Measurements from ENCODE around the gene TMA7B. TPM values are rescaled to one million over a fixed set of nuclear protein-coding genes. Genes with fewer than 3 reads are reported as not detected.

Gene TMA7B
- not detected in 2 replicates for total RNA-seq

DNA sequence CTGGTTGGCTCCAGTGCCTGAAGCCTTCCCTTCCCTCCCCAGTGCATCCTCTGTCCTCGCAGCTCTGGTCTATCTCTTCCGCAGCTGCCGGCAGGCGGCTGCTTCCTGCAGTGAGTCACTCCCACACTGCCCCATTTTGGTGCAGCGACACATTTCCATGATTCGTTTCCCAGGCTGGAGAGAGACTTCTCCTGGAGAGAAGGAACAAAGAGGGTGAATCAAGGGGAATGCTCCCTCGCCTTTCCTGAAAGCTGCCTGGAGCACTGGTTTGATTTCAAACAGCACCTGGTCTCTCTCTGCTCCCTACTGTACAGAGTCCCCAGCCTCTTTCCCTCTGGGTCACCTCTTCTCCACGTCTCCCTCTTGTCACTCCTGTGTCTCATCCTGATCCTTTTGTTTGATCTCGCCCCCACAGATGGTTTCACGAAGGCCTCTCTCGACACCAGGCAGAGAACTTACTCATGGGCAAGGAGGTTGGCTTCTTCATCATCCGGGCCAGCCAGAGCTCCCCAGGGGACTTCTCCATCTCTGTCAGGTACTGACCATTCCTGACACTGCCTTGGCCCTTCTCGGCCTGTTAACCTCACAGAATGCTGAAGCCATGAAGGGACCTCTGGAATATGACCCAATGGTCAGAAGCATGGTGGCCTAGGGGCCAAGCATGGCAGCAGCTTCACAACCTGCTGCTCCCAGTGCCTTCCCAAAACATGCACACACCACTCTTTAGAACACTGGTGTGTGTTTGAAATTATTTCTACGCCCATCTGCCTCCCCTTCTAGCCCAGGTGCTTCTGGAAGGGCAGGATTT lies at the start of gene TMA7B:
TSS of gene TMA7B (plus strand) at position 758 of the 808 bp plus-strand sequence. CDS start 3,978 bp downstream, outside the sequence.
- peak; percentile 66 to 87 for DNase-seq (ENCODE audit: low read depth in 2 of 2)

DNA sequence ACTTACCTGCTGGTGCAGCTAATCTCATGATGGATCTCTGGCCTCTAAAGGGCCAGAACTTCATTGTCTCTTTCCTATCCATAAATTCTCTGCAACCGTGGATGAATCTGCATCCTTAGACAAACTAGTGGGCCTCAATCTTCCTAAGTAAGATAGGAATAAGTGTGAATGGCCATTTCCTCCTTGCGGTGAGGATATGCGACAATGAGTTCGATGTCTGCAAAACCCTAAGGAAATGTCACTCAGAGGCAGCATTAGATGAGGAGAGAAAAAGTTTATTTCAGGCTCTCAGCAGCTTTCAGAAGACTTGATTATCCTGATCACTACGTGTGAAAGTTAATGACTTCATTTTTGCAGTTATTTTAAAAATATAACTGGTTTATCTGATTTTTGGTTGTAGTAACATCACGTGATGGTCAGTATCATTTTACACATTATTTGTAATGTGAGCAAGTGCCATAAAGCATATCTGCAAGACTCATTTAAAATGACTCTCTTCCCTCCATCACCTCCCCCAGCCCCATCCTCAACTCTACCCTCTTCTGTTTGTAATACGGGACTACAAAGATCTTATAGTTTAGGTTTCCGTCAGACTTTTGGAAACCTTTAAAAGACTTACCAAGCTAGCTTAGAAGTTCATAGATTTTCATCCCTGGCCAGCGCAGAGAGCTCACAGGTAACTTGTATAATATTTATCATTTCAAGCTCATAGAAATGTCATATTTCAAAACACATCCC lies 49.2 kb upstream of the TMA7B start:
- no peak for DNase-seq (ENCODE audit: low read depth in 2 of 2)

GRCh38 chr22:39913321-39913720 lies 46.9 kb upstream of the TMA7B start:
- no peak for DNase-seq (ENCODE audit: low read depth in 2 of 2)

GRCh38 chr22:39913886-39914285 lies 46.3 kb upstream of the TMA7B start:
- DNase-seq (ENCODE audit: low read depth in 2 of 2), result no peak

DNA sequence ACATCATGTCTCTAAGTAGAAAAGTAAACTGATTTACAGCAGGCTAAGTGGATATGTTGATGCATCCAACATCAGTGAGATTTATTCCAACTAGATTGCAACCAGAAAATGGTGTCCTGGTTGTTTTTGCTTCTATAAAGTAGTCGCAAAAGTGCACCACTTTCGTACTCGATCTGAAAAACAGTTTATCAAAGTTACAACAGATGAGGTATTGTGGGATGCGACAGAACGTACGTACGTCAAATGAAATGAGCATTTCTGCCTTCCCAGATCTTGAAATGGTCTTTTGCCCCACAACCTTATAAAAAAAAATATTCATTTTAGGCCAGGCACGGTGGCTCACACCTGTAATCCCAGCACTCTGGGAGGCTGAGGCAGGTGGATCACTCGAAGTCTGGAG lies 45.6 kb upstream of the TMA7B start:
- no peak for DNase-seq (ENCODE audit: low read depth in 2 of 2)

GRCh38 chr22:39915295-39915726 lies 44.9 kb upstream of the TMA7B start:
- no peak for DNase-seq (ENCODE audit: low read depth in 2 of 2)

GRCh38 chr22:39916496-39916895 lies 43.7 kb upstream of the TMA7B start:
- no peak for DNase-seq (ENCODE audit: low read depth in 2 of 2)

DNA sequence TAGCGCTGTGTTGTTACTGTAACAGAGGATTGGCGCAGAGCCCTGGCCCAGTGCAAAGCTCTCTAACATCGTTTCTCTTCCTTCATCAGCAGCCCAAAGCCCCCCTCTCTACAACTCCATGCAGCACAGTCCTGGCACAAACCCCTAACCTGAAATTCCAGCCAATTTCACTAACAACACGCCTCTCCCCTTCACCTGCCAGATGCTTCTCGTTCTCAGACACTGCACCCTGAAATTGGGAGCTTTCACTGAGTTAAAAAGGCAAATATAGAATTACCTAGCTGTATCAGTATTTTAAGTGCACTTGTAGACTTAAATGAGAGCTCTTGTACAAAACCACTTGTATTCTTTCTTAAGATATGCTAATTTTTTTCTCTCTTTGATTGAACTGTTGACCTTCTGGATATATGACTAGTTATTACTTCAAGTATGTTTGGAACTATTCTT lies 43.0 kb upstream of the TMA7B start:
- DNase-seq (ENCODE audit: low read depth in 2 of 2), result no peak

DNA sequence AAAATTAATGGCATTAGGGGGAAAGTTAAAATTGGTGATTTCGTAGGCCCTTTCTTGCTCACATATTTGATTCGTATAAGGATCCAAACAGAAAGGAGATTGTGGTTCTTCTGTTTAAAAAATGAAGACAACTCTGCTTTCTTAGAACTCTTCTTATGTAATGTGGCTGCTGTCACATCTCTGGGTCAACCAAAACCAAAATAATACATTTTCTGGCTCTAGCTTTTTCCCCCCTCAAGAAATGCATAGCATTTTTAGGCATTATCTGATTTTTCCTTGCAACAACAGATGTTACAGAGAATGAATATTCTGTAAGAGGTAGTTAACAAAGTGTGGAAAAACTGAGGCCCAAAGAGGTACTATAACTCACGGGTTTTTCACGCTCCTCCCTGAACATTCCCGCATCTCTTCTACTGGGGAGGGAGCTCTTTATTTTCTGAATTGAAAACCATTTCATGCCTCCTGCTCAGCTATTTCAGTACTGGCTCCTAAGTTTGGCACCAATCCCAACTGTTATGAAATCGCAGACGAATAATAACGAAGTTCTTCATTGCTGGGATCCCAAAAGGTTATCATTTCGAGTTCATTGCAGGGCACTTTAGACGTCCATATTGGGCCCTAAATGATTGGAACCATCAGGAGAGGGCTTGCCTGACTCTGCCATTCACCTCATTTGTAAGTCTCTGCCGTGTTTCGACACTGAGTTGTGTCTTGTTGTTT lies 42.3 kb upstream of the TMA7B start:
- no peak for DNase-seq (ENCODE audit: low read depth in 2 of 2)

DNA sequence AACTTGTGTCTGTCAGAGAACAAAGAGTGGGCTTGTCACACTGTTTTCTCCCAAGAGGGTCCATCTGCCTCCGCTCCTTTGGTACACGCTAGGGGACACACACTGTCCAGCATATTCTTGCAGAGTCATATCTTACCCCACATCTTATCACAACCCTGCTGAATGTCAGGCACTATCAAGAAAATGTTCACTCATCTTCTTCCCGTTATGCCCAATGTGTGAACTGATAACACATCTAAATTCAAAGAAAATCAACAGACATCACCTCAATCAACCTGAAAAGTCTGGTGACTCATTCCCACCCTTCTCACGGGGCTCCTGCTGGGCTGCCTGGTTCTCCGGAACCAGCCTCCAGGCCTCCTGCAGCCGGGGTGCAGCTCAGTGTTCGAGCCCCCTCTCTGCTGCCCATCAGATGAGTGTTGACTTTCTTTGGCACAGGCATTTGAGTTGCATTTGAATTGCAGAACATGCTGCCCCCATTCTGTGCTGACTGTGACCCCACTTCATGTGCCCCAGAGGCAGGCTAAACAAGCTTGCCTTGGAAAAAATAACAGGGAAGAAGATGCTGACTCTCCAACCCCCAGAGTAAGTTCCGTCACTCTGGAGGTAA lies 40.0 kb upstream of the TMA7B start:
- no peak for DNase-seq (ENCODE audit: low read depth in 2 of 2)

GRCh38 chr22:39923696-39924095 lies 36.5 kb upstream of the TMA7B start:
- DNase-seq (ENCODE audit: low read depth in 2 of 2), result no peak

- DNase-seq (ENCODE audit: low read depth in 2 of 2), result no peak
Observed at GRCh38 chr22:39924286-39924685, 35.9 kb upstream of the TMA7B start.

- DNase-seq (ENCODE audit: low read depth in 2 of 2), result no peak
Observed at GRCh38 chr22:39925273-39925672, 34.9 kb upstream of the TMA7B start.

DNA sequence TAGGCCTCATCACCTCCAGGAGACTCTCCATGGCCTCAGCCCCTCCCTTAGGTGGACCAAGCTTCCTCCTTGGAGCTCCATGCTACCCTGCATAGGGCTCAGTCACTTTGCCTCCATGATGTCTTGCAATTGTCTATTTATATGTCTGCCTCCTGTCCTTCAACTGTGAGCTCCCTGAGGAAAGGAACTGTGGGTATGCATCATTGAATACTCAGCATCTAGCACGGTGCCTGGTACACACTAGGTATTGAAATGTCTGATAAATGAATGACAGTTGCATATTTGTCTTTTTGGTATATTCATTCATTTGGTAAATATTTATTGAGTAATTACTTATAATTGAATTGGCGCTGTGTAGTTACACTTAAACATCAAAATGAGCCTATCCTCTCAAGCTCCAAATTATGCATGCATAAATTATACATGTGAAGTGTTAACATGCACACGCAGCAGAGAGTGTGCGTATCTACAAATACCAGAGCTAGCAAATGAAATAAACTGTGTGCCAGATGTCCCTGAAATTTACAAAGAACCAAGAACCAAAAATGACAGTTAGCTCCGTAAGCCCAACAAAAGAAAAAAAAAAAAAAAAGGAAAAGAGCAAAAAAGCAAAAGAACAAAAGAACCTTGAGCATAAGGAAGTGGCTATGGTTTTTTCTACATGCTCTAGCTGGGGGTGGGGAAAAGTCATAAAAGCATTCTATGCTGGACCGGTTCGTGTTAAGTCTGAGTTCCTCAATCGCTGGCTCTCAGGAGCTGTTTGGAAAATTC lies 34.1 kb upstream of the TMA7B start:
- DNase-seq (ENCODE audit: low read depth in 2 of 2), result no peak

GRCh38 chr22:39926753-39927152 lies 33.4 kb upstream of the TMA7B start:
- no peak for DNase-seq (ENCODE audit: low read depth in 2 of 2)

DNA sequence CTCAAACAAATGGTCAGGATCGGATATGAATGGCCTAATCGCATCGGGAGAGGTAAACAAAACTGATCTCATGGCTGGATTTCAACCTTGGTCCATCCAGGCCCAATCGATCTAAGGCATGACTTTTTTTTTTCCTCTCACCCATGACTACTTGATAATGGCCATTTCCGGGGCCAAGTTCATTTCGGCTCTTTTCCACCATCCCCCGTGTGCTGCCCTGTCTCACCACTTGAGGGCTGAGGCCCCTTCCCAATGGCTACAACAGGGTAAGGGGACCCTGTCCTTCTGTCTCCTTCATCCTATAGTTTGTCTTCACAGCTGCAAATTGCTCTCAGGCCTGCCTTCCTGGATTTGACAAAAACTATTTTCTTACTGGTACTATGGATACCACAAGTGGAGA lies 32.7 kb upstream of the TMA7B start:
- no peak for DNase-seq (ENCODE audit: low read depth in 2 of 2)

GRCh38 chr22:39928536-39929520 lies 31.4 kb upstream of the TMA7B start:
- no peak for DNase-seq (ENCODE audit: low read depth in 2 of 2)

- no peak for DNase-seq (ENCODE audit: low read depth in 2 of 2)
Observed at GRCh38 chr22:39931251-39931650, 28.9 kb upstream of the TMA7B start.

DNA sequence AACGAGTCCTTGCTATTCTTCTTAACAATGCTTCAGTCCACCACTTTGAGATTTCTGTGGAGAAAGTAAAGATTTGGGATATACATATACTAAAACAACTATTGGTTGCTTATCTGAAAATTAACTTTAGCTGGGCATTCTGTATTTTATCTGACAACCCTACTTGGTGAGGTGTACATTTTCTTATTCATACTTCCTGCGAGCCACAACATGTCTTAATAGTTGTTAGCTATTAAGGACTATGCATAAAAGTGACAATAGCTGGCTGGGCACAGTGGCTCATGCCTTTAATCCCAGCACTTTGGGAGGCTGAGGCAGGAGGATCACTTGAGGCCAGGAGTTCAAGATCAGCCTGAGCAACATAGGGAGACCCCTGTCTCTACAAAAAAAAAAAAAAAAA lies 28.0 kb upstream of the TMA7B start:
- no peak for DNase-seq (ENCODE audit: low read depth in 2 of 2)
